ENCODE data around the gene VAV2. TPM values are rescaled to one million over a fixed set of nuclear protein-coding genes. Genes with fewer than 3 reads are reported as not detected.

VAV2 gene
- polyA plus RNA-seq, 1 of the 3 experiments (the other 2 are of a cell fraction) = 14.9 TPM

DNA sequence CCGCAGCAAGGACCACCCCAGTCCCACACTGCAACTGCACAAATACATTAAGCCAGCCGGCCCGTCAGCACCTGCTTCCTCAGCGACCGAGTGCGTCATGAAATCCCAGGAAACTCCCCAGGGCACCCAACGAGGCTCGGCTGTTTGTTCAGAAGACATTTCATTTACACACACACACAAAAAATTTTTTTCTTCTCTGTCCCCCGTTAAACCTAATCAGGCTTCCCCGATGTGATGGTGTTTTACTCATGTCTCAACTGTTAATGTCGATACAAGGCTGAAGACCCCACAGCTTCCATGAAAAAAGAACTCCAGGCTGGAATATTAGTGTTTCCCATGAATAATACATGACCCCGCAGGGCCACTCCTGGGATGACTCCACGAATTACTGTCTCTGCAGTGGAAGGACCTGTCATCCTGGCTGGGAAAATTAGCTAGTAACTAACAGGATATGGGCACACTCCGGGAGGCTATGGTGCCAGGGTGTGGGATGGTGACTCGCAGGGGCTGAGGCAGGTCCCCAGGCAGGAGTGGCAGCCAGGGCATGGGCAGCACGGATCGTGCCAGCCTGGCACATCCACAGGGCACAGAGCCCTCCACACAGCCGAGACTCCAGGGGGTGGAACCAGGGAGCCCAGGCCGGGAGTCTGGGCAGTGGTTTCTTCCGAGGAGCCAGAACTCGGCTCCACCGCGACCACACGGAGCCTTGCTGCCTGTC is 102.4 kb downstream of the VAV2 start:
- ChIA-PET CTCF (interaction anchor here (1.1 to 3.9 kb wide), 10 partner anchors 8 to 105 kb away, joined by 3 to 18 read pairs (median 4); no protein-coding TSS in a partner anchor), POLR2A (interaction anchor here (0.7 kb wide), 1 partner anchor 16 kb away, joined by 3 read pairs; no protein-coding TSS in a partner anchor)
- H4K20me1 ChIP-seq (ENCODE audit: insufficient read depth) = 0 out of 2 replicates have a peak, but pooled peaks cover 9% of the 10 kb centered on the region
- H3K36me3 ChIP-seq (replicated peaks in 1 of 2; ENCODE audit: control insufficient read depth in 1 of 2, insufficient read depth in 2 of 2, low read length in 1 of 2) = no peaks in the 10 kb centered on the region
- no peak overlapping the region for H2AFZ ChIP-seq (ENCODE audit: low read depth)
- no peaks in the 10 kb centered on the region for H3K9me3 ChIP-seq
- DNase-seq = no peak
- H3K4me3 ChIP-seq (ENCODE audit: low read depth in 2 of 2, low read length in 1 of 2) = no peak overlapping the region
- peaks cover 73% of the 10 kb centered on the region for H3K79me2 ChIP-seq (ENCODE audit: insufficient read depth)
- no peak for TF ChIP-seq FOXJ3 (CRISPR knock-in tag; IDR thresholded peaks at IDR 0.05)
- TF ChIP-seq, protein P1, sequence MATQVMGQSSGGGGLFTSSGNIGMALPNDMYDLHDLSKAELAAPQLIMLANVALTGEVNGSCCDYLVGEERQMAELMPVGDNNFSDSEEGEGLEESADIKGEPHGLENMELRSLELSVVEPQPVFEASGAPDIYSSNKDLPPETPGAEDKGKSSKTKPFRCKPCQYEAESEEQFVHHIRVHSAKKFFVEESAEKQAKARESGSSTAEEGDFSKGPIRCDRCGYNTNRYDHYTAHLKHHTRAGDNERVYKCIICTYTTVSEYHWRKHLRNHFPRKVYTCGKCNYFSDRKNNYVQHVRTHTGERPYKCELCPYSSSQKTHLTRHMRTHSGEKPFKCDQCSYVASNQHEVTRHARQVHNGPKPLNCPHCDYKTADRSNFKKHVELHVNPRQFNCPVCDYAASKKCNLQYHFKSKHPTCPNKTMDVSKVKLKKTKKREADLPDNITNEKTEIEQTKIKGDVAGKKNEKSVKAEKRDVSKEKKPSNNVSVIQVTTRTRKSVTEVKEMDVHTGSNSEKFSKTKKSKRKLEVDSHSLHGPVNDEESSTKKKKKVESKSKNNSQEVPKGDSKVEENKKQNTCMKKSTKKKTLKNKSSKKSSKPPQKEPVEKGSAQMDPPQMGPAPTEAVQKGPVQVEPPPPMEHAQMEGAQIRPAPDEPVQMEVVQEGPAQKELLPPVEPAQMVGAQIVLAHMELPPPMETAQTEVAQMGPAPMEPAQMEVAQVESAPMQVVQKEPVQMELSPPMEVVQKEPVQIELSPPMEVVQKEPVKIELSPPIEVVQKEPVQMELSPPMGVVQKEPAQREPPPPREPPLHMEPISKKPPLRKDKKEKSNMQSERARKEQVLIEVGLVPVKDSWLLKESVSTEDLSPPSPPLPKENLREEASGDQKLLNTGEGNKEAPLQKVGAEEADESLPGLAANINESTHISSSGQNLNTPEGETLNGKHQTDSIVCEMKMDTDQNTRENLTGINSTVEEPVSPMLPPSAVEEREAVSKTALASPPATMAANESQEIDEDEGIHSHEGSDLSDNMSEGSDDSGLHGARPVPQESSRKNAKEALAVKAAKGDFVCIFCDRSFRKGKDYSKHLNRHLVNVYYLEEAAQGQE (IDR thresholded peaks at IDR 0.05; ENCODE audit: low read depth, low read length) = no peak
- H3K4me1 ChIP-seq (ENCODE audit: control insufficient read depth in 1 of 2, insufficient read depth in 2 of 2, low read depth in 1 of 2, low read length in 1 of 2) = peaks cover 13 to 63% of the 10 kb centered on the region in 2 experiments; a peak in 2 of 4 replicates
- H3F3A ChIP-seq (replicated peaks; ENCODE audit: insufficient read depth) = peaks cover 6% of the 10 kb centered on the region
- whole genome bisulfite sequencing (ENCODE audit: low lambda C conversion rate) = 79% methylated on average over 15 of the region's 24 CpGs
- peak overlapping the region; percentile 36; the same call in 1 of the 2 replicates for H3K9ac ChIP-seq
- H3K27me3 ChIP-seq (ENCODE audit: insufficient read depth) = no peaks in the 10 kb centered on the region
- peak overlapping the region; percentile 58 to 85 for H3K27ac ChIP-seq (ENCODE audit: low read depth in 2 of 2, low read length in 1 of 2)
- H3K9me2 ChIP-seq = no peaks in the 10 kb centered on the region
- peak overlapping the region; percentile 63; the same call in 1 of the 2 replicates for H3K4me2 ChIP-seq

DNA sequence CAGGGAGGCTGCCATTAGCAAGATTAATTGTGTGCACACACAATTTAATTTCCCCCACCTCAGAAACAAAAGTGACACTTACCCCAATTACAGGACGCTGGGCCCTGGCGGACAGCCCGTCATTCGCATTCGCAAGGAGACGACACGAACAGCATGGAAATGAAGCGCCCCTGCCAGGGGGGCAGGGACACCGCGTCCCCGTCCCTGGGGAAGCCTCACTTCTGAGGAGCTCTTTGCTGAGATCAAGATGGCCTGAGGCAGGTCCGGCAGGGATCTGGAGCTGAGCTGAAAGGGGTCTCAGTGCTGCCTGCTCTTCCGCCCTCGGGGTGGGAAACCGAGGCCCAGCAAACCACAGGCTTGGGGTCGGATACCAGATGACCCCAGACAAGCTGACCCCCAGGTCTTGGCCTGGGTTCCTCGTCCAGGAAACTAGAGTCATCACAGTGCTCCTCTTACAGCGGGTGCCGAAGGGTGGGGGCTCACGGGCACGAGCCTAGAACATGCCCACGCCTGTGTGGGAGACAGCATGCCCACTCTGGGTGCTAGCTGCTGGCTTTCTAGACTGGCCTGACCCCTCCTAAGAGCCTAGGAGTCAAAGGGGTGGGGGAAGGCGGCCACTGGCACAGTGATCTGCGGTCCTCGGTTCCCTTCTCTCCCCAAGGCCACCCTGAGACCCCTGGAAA is 103.2 kb downstream of the VAV2 start:
- no peaks in the 10 kb centered on the region for H3K9me2 ChIP-seq
- ChIA-PET CTCF (interaction anchor here (1.1 to 3.9 kb wide), 10 partner anchors 8 to 105 kb away, joined by 3 to 18 read pairs (median 4); no protein-coding TSS in a partner anchor), POLR2A (interaction anchor here (0.7 to 1.1 kb wide), 4 partner anchors 9 to 43 kb away, joined by 3 to 5 read pairs (median 4); no protein-coding TSS in a partner anchor)
- 0 out of 2 replicates have a peak, but pooled peaks cover 9% of the 10 kb centered on the region for H4K20me1 ChIP-seq (ENCODE audit: insufficient read depth)
- no peak overlapping the region for H2AFZ ChIP-seq (ENCODE audit: low read depth)
- no peaks in the 10 kb centered on the region for H3K9me3 ChIP-seq
- peak; percentile 61 for DNase-seq
- peaks cover 13 to 69% of the 10 kb centered on the region in 2 experiments; a peak in 2 of 4 replicates for H3K4me1 ChIP-seq (ENCODE audit: control insufficient read depth in 1 of 2, insufficient read depth in 2 of 2, low read depth in 1 of 2, low read length in 1 of 2)
- peak in 1 of 2 experiments; percentile 3; a peak in 1 of 4 replicates for TF ChIP-seq EP300 (IDR thresholded peaks at IDR 0.05; ENCODE audit: borderline replicate concordance in 1 of 2, low read depth in 1 of 2, low read length in 1 of 2)
- no peak for TF ChIP-seq CHD2 (IDR thresholded peaks at IDR 0.05; ENCODE audit: low read length, partially characterized antibody)
- H3K4me3 ChIP-seq (ENCODE audit: low read depth in 2 of 2, low read length in 1 of 2) = no peak overlapping the region
- H3K36me3 ChIP-seq (replicated peaks in 1 of 2; ENCODE audit: control insufficient read depth in 1 of 2, insufficient read depth in 2 of 2, low read length in 1 of 2) = no peaks in the 10 kb centered on the region
- no peak overlapping the region for H3K9ac ChIP-seq
- H3K4me2 ChIP-seq = no peak overlapping the region
- 89% methylated on average over 12 of the region's 25 CpGs for WGBS (ENCODE audit: low lambda C conversion rate)
- H3F3A ChIP-seq (replicated peaks; ENCODE audit: insufficient read depth) = peaks cover 6% of the 10 kb centered on the region
- no peaks in the 10 kb centered on the region for H3K27me3 ChIP-seq (ENCODE audit: insufficient read depth)
- H3K79me2 ChIP-seq (ENCODE audit: insufficient read depth) = peaks cover 73% of the 10 kb centered on the region
- peak overlapping the region; percentile 58 to 85 for H3K27ac ChIP-seq (ENCODE audit: low read depth in 2 of 2, low read length in 1 of 2)

Data from SK-N-SH (cell line).